Iris pigment epithelial cell (primary cell): Measurements from ENCODE around the gene MAP7.
A peak's percentile ranks its signal among the peaks of the same experiment; 100 is the strongest.

Experiments
- DNase-seq: peaks from one replicate; pipeline ENCODE4 v3.0.0-alpha.2; 2011; ENCODE audit warnings: low read depth

The MAP7 gene

DNA sequence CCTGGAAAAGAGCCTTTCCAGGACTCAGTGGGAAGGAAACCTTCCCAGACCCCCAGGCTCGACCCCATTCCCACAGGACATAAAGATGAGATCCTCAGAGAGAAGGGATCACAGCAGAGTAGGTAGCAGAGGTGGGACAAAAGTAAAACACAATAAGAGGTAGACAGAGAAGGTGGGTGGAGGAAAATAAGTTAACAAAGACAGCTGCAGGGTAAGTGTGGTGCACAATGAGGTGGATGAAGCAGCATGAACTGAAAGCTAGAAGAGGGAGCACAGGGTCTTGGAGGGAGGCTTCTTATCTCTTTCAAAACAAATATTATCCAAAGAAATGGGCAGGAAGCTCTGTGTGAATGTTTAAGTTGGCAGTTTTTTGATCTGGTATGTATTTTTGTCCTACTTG lies 14.0 kb upstream of the MAP7 start:
- DNase-seq = no peak

DNA sequence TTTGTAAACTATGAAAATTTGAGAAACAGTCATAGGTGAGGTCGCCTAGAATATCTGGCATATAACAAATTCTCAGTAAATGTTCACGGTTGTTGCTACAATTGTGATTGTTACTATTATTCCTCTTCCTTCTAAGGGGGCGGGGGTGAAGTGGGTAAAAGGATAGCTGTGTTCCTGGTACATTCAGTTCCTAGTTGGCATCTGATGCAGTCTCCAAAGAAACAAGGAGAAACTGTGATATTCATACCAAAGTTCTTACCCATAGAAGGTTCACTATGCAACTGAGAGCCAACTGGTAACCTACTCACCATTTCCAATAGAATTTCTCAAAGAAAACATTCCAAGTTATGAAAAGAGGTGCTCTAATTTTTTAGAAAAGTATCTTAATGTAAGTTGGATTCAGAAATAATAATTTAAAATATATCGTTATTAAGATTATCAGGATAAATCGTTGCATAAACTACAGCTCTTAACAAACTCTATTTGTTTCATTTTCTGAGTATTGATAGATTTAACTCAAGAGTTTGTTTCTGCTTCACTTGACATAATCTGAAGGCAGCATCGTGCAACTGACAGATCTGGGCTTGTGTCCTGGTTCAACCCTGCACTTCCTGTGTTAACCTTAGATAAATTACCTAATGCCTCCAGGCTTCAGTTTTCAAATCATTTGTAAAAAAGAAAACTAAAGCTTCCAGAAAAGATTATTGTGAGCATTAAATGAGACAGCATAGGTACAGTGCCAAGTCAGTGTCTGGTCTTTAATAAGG lies 13.3 kb upstream of the MAP7 start:
- DNase-seq = no peak

DNA sequence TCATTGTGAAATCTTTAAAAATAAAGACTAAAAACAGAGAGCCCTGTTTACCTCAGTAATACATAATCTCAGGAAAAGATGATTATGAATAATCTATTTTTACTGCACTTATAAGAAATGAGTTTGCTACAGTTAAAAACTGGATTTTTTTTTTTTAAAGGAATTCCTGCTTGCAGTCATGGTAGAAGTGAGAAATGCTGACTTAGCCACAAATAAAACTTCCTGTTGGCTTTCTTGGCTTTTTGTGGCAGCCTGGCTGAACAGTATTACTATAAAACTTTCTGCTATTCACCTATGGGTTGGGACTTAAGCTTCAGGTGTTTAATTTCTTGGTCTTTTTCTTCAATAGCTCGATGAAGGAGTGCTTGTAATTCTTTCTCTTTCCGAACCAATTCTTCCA lies 12.0 kb upstream of the MAP7 start:
- DNase-seq = no peak

GRCh38 chr6:136553166-136553787 lies 3.1 kb upstream of the MAP7 start:
- no peak for DNase-seq

DNA sequence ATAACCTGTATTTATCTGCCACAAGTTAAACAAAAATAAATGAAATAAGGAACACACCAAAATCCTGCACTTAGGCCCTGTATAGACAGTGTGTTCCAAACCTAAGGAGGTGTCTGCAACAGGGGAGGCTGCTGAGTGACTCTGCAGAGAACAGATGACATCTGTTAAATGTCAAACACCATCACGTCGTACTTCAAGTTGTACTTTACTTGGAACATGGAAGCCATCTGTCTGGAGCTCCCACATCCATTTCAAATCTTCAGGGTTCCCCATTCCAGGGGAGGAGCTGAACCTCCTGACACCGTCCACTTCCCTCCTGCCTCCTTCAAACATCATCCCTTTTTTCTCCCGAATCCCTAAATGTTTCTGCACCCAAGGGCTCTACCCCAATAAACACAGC lies 1.8 kb upstream of the MAP7 start:
- DNase-seq = no peak

- DNase-seq = no peak
Observed at GRCh38 chr6:136551103-136551502, 881 bp upstream of the MAP7 start.

- DNase-seq = no peak
Observed at GRCh38 chr6:136550045-136550329, 235 bp downstream of the MAP7 start.

DNA sequence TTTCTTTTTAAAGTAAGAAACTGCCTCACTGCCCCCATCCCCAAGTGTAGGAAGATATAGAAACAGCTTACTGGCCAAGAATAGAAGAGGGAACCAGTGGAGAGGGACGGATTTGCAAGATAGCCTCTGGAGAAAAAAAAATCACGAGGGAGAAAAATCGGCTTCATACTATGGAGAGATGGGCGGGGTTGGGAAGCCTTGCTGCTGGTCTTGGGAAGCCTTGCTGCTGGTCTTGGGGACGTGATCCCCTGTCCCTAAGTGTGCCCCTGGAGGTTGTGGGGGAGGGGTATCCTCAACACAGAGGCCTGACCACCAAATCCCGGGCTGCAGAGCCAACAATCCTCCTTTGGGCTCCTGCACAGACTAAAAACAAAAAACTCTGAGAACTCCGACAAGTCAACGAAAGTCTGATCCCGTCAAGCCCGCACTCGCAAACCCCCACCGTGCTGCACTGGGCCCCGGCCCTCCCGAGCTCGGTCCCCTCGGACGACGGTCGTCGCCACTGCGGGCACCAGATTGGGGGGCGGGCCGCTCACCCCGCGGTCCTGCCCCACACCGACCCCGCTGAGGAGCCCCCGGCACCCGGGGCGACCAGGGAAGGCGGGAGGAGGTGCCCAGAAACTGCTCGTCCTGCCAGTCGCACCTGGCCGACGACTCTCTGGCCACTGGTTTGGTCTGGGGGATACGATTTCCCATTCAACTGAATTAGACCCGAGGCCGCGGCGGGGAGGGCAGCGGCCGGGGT lies 750 bp downstream of the MAP7 start:
- no peak for DNase-seq

GRCh38 chr6:136548582-136549299 lies 1.5 kb downstream of the MAP7 start:
- no peak for DNase-seq

DNA sequence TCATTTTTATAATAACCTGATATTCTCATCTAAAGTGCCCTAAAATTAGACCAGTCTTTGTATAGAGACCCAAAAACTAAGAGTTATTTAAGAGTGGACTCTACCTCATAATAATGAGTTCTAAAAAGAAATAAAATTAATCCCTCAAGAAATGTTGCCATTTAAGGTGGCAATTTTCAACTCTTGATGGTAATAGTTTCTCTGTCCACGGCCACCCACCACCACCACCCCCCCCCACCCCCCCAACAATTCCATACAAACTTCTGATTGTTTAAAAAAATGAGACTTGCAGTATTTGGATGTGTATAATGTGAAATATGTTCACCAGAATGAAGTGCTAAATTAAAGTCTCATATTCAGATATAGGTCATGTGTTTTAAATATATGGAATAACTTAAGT lies 2.4 kb downstream of the MAP7 start:
- DNase-seq = no peak

DNA sequence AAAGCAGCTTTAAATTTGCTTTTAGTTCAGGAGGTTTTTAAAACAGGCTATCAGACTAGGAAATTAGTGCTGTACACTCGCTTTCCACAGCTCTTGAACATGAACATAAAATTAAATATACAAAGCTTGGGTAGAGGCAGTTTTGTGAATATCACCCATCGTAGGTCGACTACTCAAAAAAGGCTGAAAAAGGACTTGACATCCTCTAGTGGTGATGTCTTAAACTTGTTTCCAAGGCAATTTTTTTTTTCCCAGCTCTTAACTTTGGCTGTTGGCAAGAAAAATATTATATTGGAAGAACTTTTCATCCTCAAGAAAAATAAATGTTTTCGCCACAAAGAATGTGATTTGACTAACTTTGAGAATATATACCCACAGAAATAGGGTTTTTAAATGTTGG lies 2.9 kb downstream of the MAP7 start:
- peak; percentile 48 for DNase-seq

DNA sequence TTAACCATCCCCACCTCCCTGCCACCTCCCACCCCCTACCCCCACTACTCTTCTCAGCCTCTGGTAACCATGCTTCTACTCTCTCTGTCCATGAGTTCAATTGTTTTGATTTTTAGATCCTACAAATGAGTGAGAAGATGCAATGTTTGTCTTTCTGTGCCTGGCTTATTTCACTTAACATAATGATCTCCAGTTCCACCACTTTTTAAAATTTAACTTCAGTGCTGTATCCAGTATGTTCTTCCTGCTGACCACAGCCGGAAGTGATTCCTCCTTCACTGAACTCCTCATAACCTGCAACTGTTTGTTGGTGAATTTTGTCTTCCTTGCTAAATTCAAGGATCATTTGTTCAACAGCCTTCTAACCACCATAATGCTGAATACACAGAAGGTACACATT lies 3.9 kb downstream of the MAP7 start:
- DNase-seq = no peak

DNA sequence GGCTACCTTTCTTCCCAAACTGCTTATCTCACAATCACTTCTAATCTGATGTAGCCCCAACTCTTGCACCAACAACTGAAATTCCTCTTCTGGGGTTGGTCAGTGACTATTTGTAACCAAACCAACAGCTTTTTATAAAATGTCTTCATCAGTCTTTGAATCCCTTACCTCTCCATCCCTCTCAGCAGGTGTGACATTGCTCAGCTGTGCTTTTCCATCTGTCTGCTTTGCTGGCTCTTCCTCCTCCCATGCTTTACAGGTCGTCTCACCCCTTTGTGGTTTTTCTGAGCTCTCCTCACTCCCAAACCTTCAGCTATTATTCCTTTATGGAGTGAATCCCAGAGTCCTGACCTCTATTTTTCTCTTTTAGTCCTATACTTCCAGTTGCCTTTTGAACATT lies 5.9 kb downstream of the MAP7 start:
- no peak for DNase-seq

GRCh38 chr6:136541395-136541794 lies 8.8 kb downstream of the MAP7 start:
- no peak for DNase-seq

GRCh38 chr6:136539967-136540652 lies 10.1 kb downstream of the MAP7 start:
- no peak for DNase-seq

- no peak for DNase-seq
Observed at GRCh38 chr6:136538836-136539235, 11.4 kb downstream of the MAP7 start.

DNA sequence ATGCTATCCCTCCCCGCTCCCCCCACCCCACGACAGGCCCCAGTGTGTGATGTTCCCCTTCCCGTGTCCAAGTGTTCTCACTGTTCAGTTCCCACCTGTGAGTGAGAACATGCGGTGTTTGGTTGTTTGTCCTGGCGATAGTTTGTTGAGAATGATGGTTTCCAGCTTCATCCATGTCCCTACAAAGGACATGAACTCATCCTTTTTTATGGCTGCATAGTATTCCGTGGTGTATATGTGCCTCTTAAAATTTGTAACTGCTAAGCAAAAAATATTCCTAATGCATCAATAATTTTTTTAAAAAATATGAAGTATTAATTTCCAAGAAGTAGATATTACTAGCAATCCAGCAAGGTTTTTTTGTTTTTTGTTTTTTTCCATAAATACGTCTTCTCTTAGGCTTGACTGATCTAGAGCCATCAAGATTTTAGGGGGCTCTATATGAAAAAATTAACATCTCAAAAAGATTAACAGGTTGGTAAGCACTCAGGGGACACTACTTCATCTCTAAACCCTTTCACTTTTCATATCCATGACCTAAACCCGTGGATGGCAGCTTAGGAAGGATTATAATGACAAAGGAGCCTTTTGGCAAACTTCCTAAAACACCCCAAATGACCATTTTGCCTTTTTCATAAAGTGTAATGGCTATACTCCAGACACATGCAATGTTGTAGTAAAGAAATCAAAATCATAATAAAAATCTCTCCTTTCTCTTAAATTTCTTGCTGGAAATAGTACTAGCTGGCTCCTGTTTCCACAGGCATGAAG lies 14.2 kb downstream of the MAP7 start:
- DNase-seq = no peak

DNA sequence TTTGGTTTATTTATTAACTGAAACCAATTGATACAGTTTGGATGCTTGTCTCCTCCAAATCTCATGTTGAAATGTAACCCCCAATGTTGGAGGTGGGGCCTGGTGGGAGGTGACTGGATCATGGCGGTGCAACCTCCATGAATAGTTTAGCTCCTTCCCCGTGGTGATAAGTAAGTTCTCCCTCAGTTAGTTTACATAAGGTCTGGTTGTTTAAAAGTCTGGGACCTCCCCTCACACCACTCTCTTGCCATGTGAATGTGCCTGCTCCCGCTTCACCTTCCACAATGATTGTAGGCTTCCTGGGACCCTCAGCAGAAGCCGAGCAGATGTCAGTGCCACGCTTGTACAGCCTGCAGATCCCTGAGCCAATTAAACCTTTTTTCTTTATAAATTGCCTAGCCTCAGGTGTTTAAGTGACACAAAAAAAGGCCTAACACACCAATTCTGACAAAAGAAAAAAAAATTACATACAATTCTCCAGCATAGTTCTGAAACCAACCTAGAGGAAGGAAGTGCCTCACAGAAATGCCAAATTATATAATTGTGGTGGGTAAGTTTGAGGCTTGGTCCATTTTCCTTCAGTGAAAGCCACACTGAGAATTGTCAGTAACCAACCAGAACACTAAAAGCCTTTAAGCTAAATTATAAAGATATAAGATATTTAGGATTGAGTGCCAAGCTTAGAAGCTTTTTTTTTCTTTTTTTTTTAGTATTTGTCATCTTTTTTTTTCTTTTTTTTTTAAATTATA lies 15.0 kb downstream of the MAP7 start:
- DNase-seq = no peak

GRCh38 chr6:136534268-136534667 lies 16.0 kb downstream of the MAP7 start:
- DNase-seq = no peak

DNA sequence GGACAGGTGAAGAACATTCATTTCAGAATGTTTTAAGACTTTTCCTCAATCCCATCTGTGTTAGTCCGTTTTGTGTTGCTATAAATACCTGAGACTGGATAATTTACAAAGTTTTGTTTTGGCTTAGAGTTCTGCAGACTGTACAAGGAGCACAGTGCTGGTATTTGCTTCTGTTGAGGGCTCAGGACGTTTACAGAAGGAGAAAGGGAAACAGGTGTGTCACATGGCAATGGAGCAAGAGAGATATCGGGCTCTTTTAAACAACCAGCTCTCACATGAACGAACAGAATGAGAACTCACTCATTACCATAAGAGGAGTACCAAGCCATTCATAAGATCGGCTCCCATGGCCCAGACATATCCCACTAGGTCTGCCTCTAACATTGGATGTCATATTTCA lies 16.7 kb downstream of the MAP7 start:
- DNase-seq = no peak

- no peak for DNase-seq
Observed at GRCh38 chr6:136532030-136532429, 18.2 kb downstream of the MAP7 start.
